ENCODE results near the gene ZNF532.
A peak's percentile ranks its signal among the peaks of the same experiment; 100 is the strongest.
"Not testable (repeated sequence)": the region's sequence is repeated elsewhere in the genome, so short reads cannot be mapped to it uniquely, and the experiment has no call there.

The ZNF532 gene

DNA sequence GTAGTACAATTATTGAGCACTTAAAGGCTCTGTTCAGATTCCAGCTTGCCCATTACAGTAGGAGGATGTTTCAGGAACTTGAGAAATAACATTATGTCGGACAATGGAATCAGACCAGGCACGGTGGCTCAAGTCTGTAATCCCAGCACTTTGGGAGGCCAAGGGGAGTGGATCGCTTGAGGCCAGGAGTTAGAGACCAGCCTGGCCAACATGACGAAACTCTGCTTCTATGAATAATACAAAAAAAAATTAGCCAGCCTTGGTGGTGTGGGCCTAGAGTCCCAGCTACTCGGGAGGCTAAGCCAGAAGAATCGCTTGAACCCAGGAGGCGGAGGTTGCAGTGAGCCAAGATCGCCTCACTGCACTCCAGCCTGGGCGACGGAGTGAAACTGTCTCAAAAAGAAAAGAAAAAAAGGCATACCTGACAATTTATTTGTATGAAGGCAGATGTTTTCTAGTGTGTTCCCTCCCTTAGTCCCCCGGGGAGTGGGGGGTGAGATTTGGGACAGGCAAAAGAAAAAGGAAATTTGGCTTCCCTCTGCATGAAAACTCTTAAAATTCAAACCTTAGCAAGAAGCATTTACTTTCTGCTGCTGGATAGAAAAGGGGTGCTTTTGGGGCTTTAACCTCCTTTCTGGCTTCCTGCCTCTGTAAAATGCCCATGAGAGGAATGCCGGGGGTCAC, 13.7 kb upstream of the ZNF532 start:
- DNase-seq (ENCODE audit: low read depth) = no peak

DNA sequence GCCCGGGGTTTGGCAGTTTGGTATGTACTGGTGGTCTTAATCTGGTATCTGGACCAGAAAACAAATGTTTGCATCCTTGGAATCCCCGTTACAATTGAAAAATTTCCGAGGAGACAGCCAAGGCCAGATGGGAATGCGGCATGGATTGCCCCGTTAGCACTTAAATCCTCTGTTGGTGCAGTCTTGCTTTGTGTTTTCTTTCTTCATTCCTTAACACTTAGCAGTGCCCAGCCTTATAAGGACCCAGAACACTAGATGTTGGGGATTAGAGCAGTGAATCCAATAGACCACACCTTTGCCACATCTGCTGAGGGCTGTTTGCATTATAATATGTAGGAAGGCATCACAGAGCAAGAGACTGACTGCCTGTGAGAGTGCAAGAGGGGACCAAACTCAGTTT, 12.8 kb upstream of the ZNF532 start:
- no peak for DNase-seq (ENCODE audit: low read depth)

DNA sequence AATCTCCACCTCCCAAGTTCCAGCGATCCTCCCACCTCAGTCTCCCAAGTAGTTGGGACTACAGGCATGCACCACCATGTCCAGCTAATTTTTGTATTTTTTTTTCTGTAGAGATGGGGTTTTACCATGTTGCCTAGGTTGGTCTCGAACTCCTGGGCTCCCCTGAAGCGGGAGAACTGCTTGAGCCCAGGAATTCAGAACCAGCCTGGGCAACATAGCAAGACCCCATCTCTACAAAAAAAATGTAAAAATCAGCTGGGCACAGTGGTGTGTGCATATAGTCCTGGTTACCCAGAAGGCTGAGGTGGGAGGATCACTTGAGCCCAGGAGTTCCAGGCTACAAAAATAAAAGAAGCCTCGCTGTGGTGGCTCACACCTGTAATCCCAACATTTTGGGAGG, 12.0 kb upstream of the ZNF532 start:
- DNase-seq (ENCODE audit: low read depth) = no peak

DNA sequence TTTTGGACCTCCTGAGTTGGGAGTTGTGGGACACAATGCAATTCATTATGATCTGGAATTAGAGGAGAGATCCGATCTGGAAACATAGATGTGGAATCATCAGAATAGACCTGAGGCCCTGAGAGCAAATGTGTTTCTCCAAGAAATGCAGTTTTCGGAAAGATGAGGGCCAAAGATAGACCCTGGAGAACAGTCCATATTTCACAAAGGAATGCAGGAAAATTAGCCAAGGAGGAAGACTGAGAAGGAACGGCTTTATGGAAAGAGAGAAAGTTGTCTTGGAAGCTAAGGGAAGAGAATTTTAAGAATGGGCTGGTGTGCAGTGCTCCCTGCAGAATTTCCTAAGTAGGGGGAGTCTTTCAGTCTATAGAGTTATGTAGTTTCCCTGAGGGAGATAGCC, 11.1 kb upstream of the ZNF532 start:
- no peak for DNase-seq (ENCODE audit: low read depth)

DNA sequence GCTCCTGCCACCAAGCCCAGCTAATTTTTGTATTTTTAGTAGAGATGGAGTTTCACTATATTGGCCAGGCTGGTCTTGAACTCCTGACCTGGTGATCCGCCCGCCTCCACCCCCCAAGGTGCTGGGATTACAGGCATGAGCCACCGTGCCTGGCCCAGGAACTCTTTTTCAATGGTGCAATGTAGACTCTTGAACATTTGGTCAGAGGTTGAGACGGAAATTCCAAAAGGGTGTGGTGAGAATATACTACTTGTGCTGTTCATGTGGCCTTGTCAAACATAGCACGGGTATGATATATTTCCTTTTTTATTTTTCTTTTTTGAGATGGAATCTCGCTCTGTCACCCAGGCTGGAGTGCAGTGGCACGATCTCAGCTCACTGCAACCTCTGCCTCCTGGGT, 9.2 kb upstream of the ZNF532 start:
- DNase-seq (ENCODE audit: low read depth) = not testable (repeated sequence)

DNA sequence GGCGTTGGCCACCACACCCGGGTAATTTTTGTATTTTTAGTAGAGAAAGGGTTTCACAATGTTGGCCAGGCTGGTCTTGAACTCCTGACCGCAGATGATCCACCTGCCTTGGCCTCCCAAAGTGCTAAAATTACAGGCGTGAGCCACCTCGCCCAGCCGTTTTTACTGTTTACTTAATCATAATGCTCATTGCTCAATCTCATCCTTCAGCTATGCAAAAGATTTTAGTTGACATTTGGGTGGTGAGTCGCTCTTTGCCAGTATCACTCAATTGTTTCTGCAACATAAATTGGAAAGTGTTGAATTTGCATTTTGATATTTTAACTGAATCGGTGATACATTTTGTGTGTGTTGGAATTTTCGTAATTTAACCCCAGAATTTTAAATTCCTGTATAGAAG, 7.8 kb upstream of the ZNF532 start:
- no peak for DNase-seq (ENCODE audit: low read depth)

DNA sequence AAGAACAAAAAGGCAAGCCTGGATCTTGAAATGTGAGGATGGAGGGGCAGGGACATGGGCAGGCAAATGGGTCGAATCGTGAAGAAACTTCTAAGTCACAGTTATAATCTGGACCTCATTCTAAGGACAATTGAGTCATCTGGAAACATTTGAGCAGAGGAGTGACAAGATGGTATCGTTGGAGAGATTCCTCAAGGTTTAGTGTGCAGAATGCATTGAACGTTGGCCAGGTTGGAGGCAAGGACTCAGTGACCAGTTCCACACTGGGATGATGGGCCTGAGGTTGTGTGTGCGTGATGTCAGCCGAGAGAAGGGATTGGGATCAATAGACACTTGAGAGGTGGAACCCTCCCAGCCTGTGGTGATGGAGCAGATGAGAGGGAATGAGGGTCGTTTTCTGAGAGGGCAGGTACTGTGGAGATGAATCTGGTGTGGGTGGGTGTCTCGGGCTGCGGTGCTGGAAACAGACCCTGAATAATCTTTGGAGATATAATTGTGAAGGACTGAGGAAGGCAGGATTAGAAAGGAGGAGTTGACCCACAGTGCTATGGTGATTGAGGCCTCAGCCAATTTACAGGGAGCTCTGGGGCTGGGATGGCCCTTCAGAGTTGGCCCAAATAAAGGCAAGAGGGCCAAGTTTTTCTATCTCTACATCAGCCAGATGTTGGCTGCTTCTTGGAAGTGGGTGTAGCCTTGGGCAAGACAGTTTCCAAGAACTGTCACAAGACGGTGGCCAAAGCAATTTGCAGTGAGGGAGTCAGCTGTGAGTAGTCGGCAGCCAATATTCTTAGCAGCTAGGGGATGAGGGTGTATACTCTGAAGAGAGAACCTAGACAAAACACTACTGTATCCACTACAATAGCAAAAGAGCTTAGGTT, 5.8 kb upstream of the ZNF532 start:
- peak; percentile 76 for DNase-seq (ENCODE audit: low read depth)

DNA sequence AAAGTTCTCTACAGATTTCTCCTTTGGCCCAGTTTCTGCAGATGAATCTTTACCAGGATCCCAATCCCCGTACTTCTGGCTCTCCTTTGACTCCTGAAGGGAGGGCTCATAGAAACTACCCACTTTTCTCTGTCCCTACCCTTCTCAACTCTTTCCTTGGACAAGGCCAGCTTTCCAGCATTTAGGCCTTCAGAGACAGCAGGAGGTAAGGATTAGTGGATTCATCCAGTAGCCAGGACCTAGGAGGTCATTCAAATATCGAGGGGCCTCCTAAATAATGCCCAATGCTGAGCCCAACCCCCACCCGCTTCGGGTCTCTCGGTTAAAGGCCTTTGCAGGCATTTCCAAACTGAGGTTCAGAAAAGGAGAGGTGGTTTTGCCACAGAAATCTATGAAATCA, 4.8 kb upstream of the ZNF532 start:
- no peak for DNase-seq (ENCODE audit: low read depth)

DNA sequence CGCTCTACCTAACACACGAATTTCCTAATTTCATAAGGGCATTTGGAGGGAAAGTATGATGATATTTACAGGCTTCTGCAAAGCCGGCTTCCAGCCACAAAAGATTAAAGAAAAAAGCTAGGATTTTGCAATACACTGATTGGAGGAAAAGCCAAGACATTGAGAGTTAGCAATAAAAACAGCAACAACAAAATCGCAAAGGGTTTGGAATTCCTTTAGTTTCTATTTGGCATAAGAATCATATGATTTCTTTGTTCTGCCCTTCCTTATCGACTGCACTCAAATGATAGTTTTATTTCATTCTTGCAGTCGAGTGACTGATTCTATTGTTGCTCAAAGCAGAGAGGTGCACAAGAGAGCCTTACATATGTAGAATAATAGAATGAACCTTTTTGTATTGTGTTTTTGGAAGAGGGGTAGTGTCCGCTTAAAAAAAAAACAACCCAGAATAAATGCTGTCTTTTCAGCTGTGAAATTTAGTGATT, 3.9 kb upstream of the ZNF532 start:
- no peak for DNase-seq (ENCODE audit: low read depth)

DNA sequence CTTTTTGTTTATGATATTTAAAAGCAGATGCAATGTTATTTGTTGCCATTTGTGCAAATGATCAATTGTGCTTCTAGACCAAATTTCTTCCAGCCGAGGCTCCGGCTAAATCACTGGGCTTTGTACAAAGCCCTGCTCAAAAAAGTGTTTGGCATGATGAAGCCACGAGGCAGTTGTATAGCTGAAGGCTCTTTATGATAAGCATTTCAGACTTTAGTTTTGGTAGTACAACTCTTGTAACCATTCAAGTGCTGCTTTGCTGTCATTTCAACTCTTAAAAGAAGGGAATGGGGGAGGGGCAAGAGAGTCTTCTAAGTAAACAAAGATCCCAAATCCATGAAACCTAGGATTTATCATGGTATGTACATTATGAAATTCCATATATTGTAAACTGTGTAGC, 3.3 kb upstream of the ZNF532 start:
- DNase-seq (ENCODE audit: low read depth) = no peak

DNA sequence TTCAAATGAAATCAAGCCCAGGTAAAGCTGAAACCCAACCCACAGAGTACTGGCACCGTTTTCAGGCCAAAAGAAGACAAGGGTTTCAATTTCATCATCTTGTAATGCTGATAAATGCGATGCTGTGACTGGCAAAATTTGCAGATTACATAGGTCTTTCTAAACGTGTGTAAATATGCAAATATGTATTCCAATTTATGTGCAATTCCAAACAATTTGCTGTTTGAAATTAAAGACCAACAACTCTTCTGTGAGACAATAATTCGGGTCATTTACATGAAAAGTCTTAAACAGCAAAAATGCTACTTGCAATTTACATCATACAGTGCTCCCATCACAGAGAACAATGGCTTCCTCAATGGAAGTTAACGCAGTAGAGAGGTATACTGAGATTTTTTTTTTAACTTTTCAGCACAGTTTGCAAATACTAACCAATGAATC, 2.8 kb upstream of the ZNF532 start:
- DNase-seq (ENCODE audit: low read depth) = no peak

DNA sequence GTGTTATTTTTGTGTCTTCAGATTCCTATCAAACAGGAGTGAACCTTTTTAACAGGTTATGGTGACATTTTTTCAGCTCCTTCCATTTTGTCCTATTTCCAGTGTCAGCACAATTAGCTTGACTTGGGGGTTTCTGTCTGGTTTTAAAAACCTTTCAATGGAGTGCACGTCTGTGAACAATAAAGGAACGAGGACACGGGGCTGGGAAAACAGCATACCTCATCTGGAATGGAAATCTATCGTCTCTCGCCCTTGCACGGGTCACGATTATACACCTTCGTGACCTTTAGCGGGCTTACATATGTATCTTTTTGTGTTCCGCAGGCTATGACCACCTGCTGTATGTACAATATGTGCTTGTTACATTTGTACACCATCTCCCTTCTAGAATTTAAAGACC, 2.3 kb upstream of the ZNF532 start:
- DNase-seq (ENCODE audit: low read depth) = no peak

DNA sequence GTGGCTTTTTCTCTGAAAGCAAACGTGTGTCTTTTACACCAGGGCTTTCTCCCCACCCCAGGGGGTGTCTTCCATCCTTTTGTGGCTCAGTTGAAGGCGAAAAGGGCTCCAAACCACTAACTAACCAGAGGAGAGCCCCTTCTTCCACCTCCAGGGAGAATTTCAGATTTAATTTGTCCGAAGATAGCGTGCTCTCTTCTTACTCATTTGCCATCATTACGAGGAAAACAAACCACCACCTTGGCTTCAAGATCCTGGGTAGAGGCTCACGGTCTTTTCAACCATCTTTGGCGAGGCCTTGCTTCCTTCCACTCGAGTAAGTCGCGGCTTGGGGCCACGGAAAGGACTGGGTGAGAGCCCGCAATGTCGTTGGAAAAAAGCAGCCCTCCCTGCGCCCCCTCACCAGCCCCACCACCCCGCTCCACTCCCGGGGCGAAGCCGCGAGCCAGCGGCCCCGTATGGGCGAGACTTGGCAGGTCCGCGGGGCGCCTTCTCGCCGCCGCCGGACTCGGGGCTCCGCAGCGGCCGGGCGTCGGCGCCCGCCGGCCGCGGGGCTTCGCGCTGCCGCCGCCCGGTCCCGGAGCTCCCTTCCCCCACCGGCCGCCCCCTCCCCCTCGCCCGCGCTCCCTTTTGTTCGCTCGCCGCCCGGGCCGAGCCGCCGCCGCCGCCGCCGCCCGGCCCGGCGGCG, 1.7 kb upstream of the ZNF532 start:
- DNase-seq (ENCODE audit: low read depth) = no peak

DNA sequence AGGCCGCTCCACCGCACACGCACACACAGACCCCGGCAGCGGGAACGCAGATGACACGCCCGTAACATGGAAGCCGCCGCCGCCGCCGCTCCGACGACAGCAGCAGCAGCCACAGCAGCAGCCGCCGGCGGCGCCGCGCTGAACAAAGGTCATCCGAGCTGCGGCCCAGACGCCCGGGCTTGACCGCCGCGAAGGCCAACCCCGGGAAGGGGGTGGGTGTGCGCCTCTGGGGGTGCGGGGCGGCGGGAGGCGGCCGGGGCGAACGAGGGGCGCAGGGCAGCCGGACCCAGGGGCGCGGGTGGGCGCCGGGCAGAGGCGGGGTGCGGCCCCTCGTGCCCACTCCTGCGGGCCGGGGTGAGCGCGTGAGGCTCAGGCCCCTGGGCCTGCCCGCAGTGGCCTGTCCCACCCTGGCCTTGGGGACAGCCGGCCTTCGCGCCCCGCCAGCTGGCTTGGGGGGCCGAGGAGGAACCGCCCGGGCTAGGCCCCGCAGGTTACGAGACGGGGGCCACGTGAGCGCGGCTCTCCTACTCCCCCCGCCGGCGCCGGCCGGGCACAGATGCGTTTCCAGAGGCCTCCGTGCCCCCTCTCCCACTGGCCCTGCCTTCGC, 1.0 kb upstream of the ZNF532 start:
- DNase-seq (ENCODE audit: low read depth) = no peak

DNA sequence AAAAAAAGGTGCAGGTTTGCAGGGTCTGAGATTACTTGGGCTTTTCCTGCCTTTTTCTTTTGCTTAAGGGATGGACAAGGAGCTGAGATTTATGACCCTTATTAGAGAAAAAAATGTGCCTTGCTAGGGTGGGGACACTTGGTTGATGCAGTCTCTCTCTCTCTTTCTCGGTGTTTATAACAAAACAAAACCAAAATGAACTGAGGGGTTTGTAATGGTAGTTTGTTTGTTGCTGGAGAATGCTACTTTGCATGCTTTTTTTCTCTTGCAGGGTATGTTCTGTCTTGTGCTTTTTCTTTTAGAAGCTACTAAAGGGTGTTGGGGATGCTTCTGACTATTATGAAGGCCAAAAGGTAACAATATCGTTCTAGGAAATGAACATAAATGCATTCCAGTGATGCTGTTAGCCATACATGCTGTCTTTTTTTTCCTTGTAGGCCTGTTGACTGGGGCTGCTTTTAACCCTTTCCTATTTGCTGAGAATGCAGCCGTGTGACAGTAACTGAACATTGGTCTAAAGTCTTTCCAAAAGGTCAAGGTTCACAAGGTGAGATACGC, 435 bp downstream of the ZNF532 start:
- no peak for DNase-seq (ENCODE audit: low read depth)

DNA sequence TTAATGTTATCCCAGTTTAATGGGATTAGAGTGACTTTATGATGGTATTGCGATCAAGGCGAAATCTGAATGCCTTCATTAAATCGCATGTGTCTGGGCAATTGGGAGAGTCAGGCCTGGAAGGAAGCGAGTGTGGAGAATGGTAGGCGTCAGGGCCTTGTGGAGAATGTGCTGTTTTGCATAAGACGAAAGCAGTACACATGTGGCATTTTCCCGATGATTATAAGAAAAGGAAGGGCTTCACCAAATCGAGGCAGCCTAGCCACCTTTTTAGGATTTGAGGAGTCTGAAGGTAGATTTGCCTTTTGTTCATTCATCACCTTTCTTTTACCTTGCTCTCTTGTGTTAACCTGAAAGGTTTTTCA, 1.0 kb downstream of the ZNF532 start:
- no peak for DNase-seq (ENCODE audit: low read depth)

DNA sequence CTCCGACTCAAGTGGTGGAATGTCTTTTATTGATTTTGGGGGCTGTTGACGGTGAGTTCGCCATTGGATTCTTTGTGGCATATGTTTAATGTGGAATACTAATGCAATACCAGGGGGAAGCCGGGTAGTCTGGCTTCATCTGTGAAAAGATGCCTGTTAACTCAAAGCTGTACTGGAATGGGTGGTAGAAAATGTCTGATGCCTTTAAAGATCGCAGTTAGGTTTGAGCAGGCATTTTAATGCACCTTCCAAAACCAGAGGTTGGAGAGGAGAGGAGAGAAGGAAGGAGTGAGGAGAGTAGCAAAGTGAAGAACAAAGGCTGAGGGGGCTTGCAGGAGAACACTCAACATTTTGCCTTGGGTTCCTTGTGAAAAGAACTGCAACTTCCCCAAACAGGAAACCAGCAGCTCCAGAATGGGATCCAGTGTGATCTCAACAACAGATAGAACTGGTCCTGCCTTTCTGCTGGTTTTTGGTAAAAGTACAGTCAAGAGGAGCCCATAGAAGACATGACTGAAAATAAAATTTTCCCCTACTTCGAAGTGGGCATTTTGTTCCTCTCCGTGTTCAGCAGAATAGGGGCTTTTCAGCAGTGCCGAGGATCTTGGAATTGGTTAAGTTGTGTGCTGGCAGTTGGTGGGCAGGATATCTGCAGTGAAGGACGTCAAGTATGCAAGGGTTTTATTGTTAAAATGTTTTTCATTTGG, 1.5 kb downstream of the ZNF532 start:
- no peak for DNase-seq (ENCODE audit: low read depth)

DNA sequence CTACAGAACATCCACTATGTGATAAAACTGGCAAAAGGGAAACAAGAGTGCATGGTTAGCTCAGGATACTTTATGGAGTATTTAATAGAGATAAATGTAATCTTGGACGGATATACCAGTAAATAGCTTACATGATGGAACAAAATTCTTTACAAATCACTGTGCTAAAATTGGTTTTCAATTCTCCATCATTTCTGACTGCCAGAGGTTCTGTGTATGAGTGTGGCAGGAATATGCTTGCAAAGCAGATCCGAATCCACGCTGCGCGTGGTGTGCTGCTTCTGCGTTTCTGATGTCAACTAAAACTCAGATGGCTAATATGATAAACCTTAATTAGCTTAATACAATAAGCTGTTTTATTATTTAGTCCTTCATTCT, 2.1 kb downstream of the ZNF532 start:
- DNase-seq (ENCODE audit: low read depth) = no peak

DNA sequence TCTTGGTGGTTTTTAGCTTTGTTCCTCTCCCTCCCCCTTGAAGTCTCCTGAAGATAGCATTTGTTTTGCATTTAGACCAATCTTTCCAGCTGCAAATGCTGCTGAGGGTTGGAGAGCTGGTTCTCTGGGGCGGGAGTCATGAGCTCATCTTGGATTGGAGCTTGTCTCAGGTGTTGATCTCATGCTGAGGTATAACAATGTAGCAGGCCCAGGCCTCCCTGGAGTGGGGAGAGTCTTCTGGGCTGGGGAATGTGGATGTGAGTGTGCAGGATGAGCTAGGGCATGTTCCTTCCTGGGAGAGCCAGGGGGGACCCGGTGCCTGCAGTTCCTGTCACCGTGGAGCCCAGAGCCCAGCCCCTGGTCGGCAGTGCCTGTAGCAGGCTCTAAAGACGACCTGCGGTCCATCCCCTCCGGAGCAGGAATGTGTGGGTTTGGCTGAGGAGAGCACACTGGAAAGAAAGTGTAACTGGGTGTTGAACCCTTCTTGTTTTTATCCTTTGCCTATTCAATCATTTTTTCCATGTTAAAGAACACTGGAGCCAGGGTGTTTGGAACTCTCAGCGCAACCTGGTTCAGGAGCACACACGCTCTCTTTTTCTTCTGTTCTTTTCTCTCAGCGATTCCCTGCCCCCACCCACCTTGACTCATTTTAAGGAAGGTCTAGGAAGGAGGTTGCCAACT, 2.7 kb downstream of the ZNF532 start:
- DNase-seq (ENCODE audit: low read depth) = no peak

DNA sequence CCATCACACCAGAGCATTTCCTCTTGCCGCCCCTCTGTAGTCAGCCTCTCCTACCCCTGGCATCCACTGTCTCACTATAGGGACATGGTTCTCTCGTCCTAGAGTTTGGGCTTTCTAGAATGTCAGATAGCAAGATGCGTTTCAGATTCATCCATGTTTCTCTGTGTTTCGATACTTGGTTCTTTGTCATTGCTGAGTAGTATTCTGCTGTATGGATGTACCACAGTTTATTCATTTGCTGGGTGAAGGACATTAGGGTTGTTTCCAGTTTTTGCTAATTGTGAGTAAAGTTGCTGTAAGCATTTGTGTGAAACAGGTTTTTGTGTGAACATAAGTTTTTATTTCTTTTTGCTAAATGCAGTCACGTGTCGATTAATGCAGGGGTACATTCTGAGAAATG, 3.8 kb downstream of the ZNF532 start:
- no peak for DNase-seq (ENCODE audit: low read depth)

DNA sequence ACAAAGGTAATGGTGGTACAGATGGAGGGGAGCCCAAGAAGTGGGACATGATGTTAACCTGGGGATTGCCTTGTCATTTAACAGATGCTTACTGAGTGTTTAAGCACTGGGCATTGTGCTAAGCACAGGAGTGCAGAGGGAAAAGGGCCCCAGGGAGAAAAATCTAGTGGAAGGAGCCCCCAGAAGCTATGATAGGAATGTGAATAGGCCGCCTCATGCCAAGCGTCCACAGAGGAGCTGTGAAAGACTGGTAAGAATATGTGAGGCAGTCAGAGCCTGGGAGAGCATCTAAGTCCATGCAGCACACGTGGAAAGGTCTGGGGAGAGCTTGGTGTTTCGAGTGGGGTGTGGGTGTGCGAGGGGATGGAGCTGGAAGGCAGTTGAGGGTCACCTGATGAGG, 5.5 kb downstream of the ZNF532 start:
- no peak for DNase-seq (ENCODE audit: low read depth)

Data from GM04504 (cell line).